Fibroblast of gingiva (primary cell): ENCODE results near the gene ZEB1.
"Not testable (repeated sequence)": the region's sequence is repeated elsewhere in the genome, so short reads cannot be mapped to it uniquely, and the experiment has no call there.

Experiments used
- DNase-seq: peaks from one replicate; pipeline ENCODE4 v3.0.0-alpha.2; 2011; ENCODE audit warnings: low read depth

ZEB1 gene

GRCh38 chr10:31422634-31423033, 103.6 kb downstream of the ZEB1 start:
- DNase-seq, result no peak

- no peak for DNase-seq
These were observed 105.5 kb downstream of the ZEB1 start for GRCh38 chr10:31424473-31424872.

- peak; percentile 56 for DNase-seq
These were observed 107.4 kb downstream of the ZEB1 start for GRCh38 chr10:31426401-31426800.

- DNase-seq, result not testable (repeated sequence)
These were observed 108.3 kb downstream of the ZEB1 start for GRCh38 chr10:31427334-31427733.

- not testable (repeated sequence) for DNase-seq
These were observed 109.5 kb downstream of the ZEB1 start for GRCh38 chr10:31428499-31428898.

- no peak for DNase-seq
These were observed 112.0 kb downstream of the ZEB1 start for GRCh38 chr10:31431021-31431420.

- DNase-seq, result no peak
These were observed 118.9 kb downstream of the ZEB1 start for GRCh38 chr10:31437959-31438358.

- no peak for DNase-seq
These were observed 132.8 kb downstream of the ZEB1 start for GRCh38 chr10:31451766-31452165.

- no peak for DNase-seq
These were observed 137.5 kb downstream of the ZEB1 start for GRCh38 chr10:31456468-31456867.

GRCh38 chr10:31457858-31458257, 138.8 kb downstream of the ZEB1 start:
- no peak for DNase-seq

GRCh38 chr10:31458974-31459373, 140.0 kb downstream of the ZEB1 start:
- no peak for DNase-seq

- no peak for DNase-seq
These were observed 141.2 kb downstream of the ZEB1 start for GRCh38 chr10:31460242-31460641.

- no peak for DNase-seq
These were observed 145.5 kb downstream of the ZEB1 start for GRCh38 chr10:31464552-31464951.

GRCh38 chr10:31466313-31466712, 147.3 kb downstream of the ZEB1 start:
- DNase-seq, result no peak

GRCh38 chr10:31467791-31468535, 148.9 kb downstream of the ZEB1 start:
- DNase-seq, result peak; percentile 6

- no peak for DNase-seq
These were observed 149.5 kb downstream of the ZEB1 start for GRCh38 chr10:31468536-31468859.

GRCh38 chr10:31475519-31475918, 156.5 kb downstream of the ZEB1 start:
- no peak for DNase-seq

GRCh38 chr10:31476088-31476487, 157.1 kb downstream of the ZEB1 start:
- no peak for DNase-seq

GRCh38 chr10:31477584-31477983, 158.6 kb downstream of the ZEB1 start:
- DNase-seq, result peak; percentile 34

GRCh38 chr10:31479752-31480151, 160.7 kb downstream of the ZEB1 start:
- no peak for DNase-seq

GRCh38 chr10:31483546-31483945, 164.5 kb downstream of the ZEB1 start:
- no peak for DNase-seq

- peak; percentile 21 for DNase-seq
These were observed 165.6 kb downstream of the ZEB1 start for GRCh38 chr10:31484431-31485135.

GRCh38 chr10:31490858-31491504, 172.0 kb downstream of the ZEB1 start:
- peak; percentile 34 for DNase-seq
